Cardiac fibroblast (primary cell): ENCODE data around the gene TDP2.
"Not testable (repeated sequence)": the region's sequence is repeated elsewhere in the genome, so short reads cannot be mapped to it uniquely, and the experiment has no call there.

ENCODE experiments used
- DNase-seq, 2 donors: peaks; one replicate each; pipeline versions ENCODE4 v3.0.0 to v3.0.0-alpha.2; 2010; ENCODE audit warnings: low read depth in 2 of 2
- H3K4me3 ChIP-seq, 2 donors: replicated peaks in 1 of 2; 1 replicate in 1 of 2; 2 replicates in 1 of 2; pipeline ENCODE4 v1.5.1; 2011; ENCODE audit warnings: low read depth in 2 of 2, low read length in 2 of 2, mild to moderate bottlenecking in 2 of 2, moderate library complexity in 1 of 2
- CTCF ChIP-seq: IDR thresholded peaks from one replicate; pipeline ENCODE4 v1.5.1; 2011; ENCODE audit warnings: low read depth, mild to moderate bottlenecking, low read length, inconsistent platforms

Gene TDP2

DNA sequence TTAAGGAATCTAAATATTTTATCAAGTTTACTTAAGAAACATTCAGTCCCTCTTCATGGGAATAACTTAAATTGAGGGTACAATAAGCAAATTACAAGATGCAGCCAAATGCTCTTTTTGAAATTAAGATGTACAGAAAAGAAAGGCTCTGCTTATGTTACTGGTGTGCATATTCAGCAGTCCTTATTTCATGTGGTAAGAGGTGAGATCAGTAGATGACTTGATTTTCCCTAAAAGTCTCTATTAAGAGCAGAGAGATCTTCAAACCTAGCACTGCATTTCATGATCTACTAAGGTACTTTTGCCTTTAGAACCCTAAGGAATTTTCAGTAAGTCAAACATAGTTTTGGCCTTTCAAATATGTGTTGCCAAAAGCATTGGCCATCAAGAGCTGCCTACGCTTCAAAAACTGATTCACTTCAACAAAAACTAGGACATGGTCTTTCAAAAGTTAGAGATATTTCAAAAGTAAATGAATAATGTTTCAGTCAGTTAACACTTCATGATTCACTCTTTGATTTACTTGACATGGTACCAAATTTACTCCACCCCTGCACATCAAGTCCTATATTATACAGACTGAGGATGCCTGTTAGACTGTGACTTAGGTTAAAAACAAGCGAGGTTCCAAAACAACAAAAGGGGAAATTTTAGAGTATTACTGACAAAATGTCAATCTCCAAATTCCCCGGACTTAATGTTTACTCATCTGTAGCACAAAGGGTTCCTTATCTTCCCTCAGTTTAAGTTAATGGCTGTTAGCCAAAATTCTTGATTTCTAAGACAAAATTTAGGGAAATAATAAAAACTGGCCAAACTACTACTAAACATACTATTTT lies 33.0 kb upstream of the TDP2 start:
- no peak overlapping the region for H3K4me3 ChIP-seq
- peak in 1 of 2 donors; percentile 53 for DNase-seq
- no peak for TF ChIP-seq CTCF

DNA sequence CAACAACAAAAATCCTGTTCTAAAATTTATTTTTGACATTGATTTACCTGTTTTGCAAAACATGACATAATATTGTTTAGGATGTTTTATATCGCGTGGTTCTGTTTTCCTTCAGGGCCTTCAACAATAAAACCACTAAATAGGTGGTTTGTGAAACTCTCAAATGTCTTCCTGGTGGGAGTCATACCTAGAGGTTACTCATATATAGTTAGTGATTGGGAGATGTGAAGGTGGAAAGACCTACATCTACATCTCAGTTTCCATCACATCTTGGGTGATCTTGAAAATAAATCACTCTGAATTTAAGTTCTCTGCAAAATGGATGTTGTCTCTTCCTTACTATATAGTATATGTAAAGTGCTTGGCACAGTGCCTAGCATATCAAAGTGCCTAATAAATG lies 29.4 kb upstream of the TDP2 start:
- TF ChIP-seq CTCF, result no peak
- no peak overlapping the region for H3K4me3 ChIP-seq
- no peak for DNase-seq

DNA sequence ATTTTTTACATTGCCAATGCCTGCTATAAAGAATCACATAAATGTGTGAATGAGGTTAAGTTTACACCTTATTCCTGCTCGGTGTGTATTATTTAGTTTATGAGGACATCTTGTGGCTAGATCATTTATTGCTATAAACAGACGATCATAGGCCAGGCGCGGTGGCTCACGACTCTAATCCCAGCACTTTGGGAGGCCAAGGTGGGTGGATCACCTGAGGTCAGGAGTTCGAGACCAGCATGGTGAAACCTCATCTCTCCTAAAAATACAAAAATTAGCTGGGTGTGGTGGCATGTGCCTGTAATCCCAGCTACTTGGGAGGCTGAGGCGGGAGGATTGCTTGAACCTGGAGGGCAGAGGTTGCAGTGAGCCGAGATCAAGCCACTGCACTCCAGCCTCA lies 28.9 kb upstream of the TDP2 start:
- peak; percentile 20 for TF ChIP-seq CTCF
- not testable (repeated sequence) for H3K4me3 ChIP-seq
- peak; percentile 61 to 62 for DNase-seq

DNA sequence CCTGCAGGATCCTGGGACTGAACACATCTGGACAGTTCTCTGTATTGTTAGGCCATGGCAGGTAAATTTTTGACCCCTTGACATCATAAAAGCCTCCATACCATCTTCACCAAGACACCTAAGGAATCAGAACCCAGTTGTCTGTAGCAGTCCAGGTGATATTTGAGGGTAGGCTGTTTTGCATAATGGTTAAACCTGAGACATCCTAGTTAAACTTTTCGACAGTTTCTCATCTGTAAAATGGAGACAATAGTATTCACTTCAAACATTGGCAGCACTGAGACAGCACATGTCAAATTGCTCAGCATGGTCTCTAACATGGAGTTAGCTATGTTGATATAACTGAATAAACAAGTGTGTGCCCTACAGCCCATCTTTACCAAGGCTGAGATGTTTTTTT lies 27.5 kb upstream of the TDP2 start:
- no peak for TF ChIP-seq CTCF
- H3K4me3 ChIP-seq, result no peak overlapping the region
- no peak for DNase-seq

DNA sequence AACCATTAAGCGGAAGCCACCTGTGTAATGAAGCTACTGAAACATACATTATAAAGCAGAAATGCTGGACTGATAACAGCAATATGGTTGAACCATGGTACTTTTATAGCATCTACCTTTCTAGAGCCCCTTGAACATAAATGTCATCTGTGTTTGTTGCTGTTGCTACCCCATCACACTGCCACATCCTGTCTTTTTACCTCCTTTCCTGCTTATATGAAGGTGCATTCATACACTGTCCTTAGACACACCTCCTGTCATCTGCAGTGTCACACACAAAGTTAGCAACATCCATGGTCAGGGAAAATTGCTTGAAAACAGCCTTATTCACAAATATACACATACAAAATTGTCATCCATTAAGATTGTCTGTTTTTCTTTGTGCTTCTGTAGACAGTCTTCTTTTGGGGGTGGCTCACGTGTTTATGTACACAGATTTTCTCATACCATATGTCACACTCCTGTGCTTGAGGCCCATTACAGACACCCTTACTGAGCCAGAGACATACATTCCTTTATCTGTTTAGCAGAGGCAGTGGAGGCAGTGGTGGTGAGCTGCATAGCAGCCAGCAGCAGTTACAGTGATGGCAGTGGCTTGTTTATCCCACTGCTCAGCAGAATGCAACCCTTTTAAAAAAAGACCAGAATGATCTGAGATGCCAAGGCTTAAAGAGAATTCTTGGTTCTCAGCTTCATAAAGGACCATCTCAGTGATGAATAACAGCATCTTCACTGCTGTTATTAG lies 26.3 kb upstream of the TDP2 start:
- TF ChIP-seq CTCF, result no peak
- H3K4me3 ChIP-seq, result no peak overlapping the region
- no peak for DNase-seq

GRCh38 chr6:24692415-24692814 lies 25.7 kb upstream of the TDP2 start:
- no peak for TF ChIP-seq CTCF
- DNase-seq, result no peak

More at GRCh38 chr6:24692415-24692814, 25.7 kb upstream of the TDP2 start:
- no peak overlapping the region for H3K4me3 ChIP-seq
